Thoracic aorta (tissue), 2 donors: Measurements from ENCODE around the gene TBL2. TPM values are rescaled to one million over a fixed set of nuclear protein-coding genes. Genes with fewer than 3 reads are reported as not detected.
"Not testable (repeated sequence)": the region's sequence is repeated elsewhere in the genome, so short reads cannot be mapped to it uniquely, and the experiment has no call there.

Experiments
- ATAC-seq: fragments of 150-250 bp; one replicate; pipeline ENCODE4 v1.8.0; 2017; ENCODE audit warnings: low read depth; ENCODE audit not compliant: insufficient number of reproducible peaks, low FRiP score
- DNase-seq: peaks from one replicate; pipeline ENCODE4 v3.0.0-alpha.2; 2020; ENCODE audit warnings: low spot score
- H3K27ac ChIP-seq, 2 donors: fragments of 200-600 bp; sonication (generic); 1 replicate in 1 of 2; 2 replicates in 1 of 2; pipeline ENCODE4 v1.5.1; 2016; ENCODE audit warnings: mild to moderate bottlenecking in 2 of 2, moderate library complexity in 2 of 2
- H3K27me3 ChIP-seq: fragments of 200-600 bp; sonication (generic); replicated peaks from 2 replicates; pipeline ENCODE4 v1.6.0; 2016; ENCODE audit warnings: mild to moderate bottlenecking; ENCODE audit not compliant: insufficient read depth
- H3K36me3 ChIP-seq: fragments of 200-600 bp; sonication (generic); one replicate; pipeline ENCODE4 v1.5.1; 2016
- H3K4me1 ChIP-seq, 2 donors: fragments of 200-600 bp; sonication (generic); 1 replicate in 1 of 2; 2 replicates in 1 of 2; pipeline versions ENCODE4 v1.5.1 to v1.6.0; 2016; ENCODE audit warnings: low read depth in 2 of 2, mild to moderate bottlenecking in 1 of 2; ENCODE audit not compliant: control insufficient read depth in 1 of 2
- H3K4me3 ChIP-seq: fragments of 200-600 bp; sonication (generic); 2 replicates; pipeline ENCODE4 v1.5.1; 2016; ENCODE audit warnings: mild to moderate bottlenecking
- H3K9me3 ChIP-seq: fragments of 200-600 bp; sonication (generic); 2 replicates; pipeline ENCODE4 v1.5.1; 2016
- total RNA-seq, 2 donors: library from RNA; depleted of rRNA; stranded (reverse); fragments of >200 nt; gene quantifications; one replicate each; pipeline versions ENCODE4 v1.1.0 to v1.2.3, GENCODE V29; 2016
- TF ChIP-seq, protein P1 (sequence below): fragments of 200-600 bp; sonication (generic); IDR thresholded peaks from one replicate; pipeline ENCODE4 v1.5.1; 2019; ENCODE audit warnings: antibody characterized with exemption

TBL2 gene
- total RNA-seq, 2 donors from 2014 or later: 17.1 to 31.7 TPM

- Histone ChIP-seq H3K27ac (no peak overlapping the region), H3K36me3 (no peaks in the 10 kb centered on the region), H3K4me1 (peaks cover 6 to 10% of the 10 kb centered on the region in 2 donors), H3K27me3 (peaks cover 6% of the 10 kb centered on the region), H3K4me3 (no peak overlapping the region), H3K9me3 (no peaks in the 10 kb centered on the region)
- TF ChIP-seq, protein P1, sequence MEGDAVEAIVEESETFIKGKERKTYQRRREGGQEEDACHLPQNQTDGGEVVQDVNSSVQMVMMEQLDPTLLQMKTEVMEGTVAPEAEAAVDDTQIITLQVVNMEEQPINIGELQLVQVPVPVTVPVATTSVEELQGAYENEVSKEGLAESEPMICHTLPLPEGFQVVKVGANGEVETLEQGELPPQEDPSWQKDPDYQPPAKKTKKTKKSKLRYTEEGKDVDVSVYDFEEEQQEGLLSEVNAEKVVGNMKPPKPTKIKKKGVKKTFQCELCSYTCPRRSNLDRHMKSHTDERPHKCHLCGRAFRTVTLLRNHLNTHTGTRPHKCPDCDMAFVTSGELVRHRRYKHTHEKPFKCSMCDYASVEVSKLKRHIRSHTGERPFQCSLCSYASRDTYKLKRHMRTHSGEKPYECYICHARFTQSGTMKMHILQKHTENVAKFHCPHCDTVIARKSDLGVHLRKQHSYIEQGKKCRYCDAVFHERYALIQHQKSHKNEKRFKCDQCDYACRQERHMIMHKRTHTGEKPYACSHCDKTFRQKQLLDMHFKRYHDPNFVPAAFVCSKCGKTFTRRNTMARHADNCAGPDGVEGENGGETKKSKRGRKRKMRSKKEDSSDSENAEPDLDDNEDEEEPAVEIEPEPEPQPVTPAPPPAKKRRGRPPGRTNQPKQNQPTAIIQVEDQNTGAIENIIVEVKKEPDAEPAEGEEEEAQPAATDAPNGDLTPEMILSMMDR: no peak
- no peak for ATAC-seq
- DNase-seq: no peak
These were observed 40.2 kb upstream of the TBL2 start for GRCh38 chr7:73618538-73618937.

GRCh38 chr7:73617520-73617919 is 39.1 kb upstream of the TBL2 start:
- H3K27ac ChIP-seq, H3K27me3 ChIP-seq, ATAC-seq, H3K4me1 ChIP-seq, H3K9me3 ChIP-seq, H3K36me3 ChIP-seq, DNase-seq, H3K4me3 ChIP-seq: not testable (repeated sequence)

- no peak for DNase-seq
- Histone ChIP-seq H3K4me1 (no peaks in the 10 kb centered on the region), H3K4me3 (no peak overlapping the region), H3K9me3 (no peaks in the 10 kb centered on the region), H3K36me3 (no peaks in the 10 kb centered on the region), H3K27me3 (no peaks in the 10 kb centered on the region), H3K27ac (no peak overlapping the region)
- TF ChIP-seq, protein P1: no peak
- no peak for ATAC-seq
These were observed 37.5 kb upstream of the TBL2 start for GRCh38 chr7:73615886-73616285.

- not testable (repeated sequence) for H3K9me3 ChIP-seq, DNase-seq, H3K27me3 ChIP-seq, ATAC-seq, H3K27ac ChIP-seq, H3K36me3 ChIP-seq, H3K4me3 ChIP-seq, H3K4me1 ChIP-seq
These were observed 36.6 kb upstream of the TBL2 start for GRCh38 chr7:73614937-73615336.

DNA sequence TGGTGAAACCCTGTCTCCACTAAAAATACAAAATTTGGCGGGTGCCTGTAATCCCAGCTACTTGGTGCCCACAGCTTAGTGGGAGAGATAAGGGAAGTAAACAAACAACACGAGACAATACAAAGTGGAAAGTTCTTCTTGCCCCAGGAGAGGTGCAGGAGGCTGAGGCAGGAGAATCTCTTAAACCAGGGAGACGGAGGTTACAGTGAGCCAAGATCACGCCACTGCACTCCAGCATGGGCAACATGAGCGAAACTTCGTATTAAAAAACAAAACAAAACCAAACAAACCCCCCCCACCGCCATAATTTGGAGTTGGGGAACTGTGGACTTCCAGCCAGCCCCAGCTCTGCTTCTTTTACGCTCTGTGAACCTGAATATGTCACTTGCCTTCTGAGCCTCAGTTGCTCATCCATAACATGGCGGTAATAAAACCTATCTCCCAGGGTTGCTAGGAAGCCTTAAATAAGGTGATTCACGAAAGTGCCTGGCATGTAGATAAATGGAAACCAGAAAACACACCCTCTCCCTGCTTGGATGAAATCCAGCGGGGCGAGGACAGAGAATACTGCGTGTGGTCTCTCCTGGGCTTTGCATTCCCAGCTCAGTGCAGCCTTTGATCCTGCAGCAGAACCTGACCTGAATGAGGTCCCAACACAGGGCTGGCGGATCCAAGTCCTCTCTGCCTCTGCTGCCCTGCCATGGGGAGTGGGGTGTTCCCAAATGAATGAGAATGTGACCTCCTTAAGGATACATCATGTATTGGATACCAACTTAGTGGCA is 35.8 kb upstream of the TBL2 start:
- Histone ChIP-seq H3K9me3 (no peaks in the 10 kb centered on the region), H3K36me3 (no peaks in the 10 kb centered on the region), H3K27me3 (no peaks in the 10 kb centered on the region), H3K4me3 (no peak overlapping the region), H3K27ac (no peak overlapping the region), H3K4me1 (no peaks in the 10 kb centered on the region)
- TF ChIP-seq, protein P1: no peak
- ATAC-seq (no peak), DNase-seq (no peak)

DNA sequence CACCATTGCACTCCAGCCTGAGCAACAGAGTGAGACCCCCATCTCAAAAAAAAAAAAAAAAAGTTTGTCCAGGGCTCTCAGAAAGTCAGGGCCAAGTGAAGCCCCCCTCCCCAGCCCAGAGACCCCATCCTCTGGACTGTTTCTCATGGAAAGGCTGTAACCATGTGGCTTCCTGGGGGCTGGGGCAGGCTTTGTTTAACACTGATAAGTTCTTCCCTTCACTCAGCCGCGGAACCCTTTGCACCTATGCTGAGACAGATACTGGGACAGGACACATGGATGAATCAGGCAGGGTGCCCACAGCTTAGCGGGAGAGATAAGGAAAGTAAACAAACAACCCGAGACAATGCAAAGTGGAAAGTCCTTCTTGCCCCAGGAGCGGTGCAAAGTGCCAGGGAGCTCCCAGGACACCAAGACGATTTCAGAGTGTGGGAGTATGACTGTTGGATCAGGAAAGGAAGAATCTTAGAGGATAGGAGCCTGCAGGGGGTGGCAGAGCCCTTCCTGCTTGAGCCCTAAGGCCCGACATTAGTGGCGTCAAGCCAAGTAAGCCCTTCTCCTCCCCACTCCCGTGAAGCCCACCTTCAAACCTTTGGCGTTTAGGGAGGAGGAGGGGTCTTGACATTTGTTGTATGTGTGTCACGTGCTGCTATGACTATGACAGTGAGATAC is 34.4 kb upstream of the TBL2 start:
- Histone ChIP-seq H3K4me1 (no peaks in the 10 kb centered on the region), H3K36me3 (no peaks in the 10 kb centered on the region), H3K4me3 (no peak overlapping the region), H3K27ac (no peak overlapping the region), H3K27me3 (no peaks in the 10 kb centered on the region), H3K9me3 (no peaks in the 10 kb centered on the region)
- ATAC-seq: no peak
- TF ChIP-seq, protein P1: no peak
- no peak for DNase-seq
